ENCODE measurements around the gene PTCH1. TPM values are rescaled to one million over a fixed set of nuclear protein-coding genes. Genes with fewer than 3 reads are reported as not detected.

PTCH1 gene
- total RNA-seq, 1 donor from 2014 or later = 57.9 TPM

- no peak for DNase-seq (ENCODE audit: low spot score)
These were observed 76.3 kb downstream of the PTCH1 start for GRCh38 chr9:95440447-95440846.

- no peak for DNase-seq (ENCODE audit: low spot score)
These were observed 78.0 kb downstream of the PTCH1 start for GRCh38 chr9:95438561-95439357.

GRCh38 chr9:95437559-95437958 lies 79.2 kb downstream of the PTCH1 start:
- DNase-seq (ENCODE audit: low spot score) = no peak

- no peak for DNase-seq (ENCODE audit: low spot score)
These were observed 80.4 kb downstream of the PTCH1 start for GRCh38 chr9:95436416-95436815.

- no peak for DNase-seq (ENCODE audit: low spot score)
These were observed 81.6 kb downstream of the PTCH1 start for GRCh38 chr9:95435074-95435728.

- DNase-seq (ENCODE audit: low spot score) = no peak
These were observed 82.4 kb downstream of the PTCH1 start for GRCh38 chr9:95434116-95435073.

GRCh38 chr9:95433096-95433819 lies 83.5 kb downstream of the PTCH1 start:
- no peak for DNase-seq (ENCODE audit: low spot score)

GRCh38 chr9:95431286-95431685 lies 85.5 kb downstream of the PTCH1 start:
- DNase-seq (ENCODE audit: low spot score) = no peak

- DNase-seq (ENCODE audit: low spot score) = no peak
These were observed 86.7 kb downstream of the PTCH1 start for GRCh38 chr9:95429948-95430620.

GRCh38 chr9:95429096-95429495 lies 87.7 kb downstream of the PTCH1 start:
- no peak for DNase-seq (ENCODE audit: low spot score)

- DNase-seq (ENCODE audit: low spot score) = no peak
These were observed 90.7 kb downstream of the PTCH1 start for GRCh38 chr9:95425910-95426551.

- DNase-seq (ENCODE audit: low spot score) = no peak
These were observed 94.1 kb downstream of the PTCH1 start for GRCh38 chr9:95422650-95423049.

- no peak for DNase-seq (ENCODE audit: low spot score)
These were observed 96.3 kb downstream of the PTCH1 start for GRCh38 chr9:95420518-95420917.

- no peak for DNase-seq (ENCODE audit: low spot score)
These were observed 97.3 kb downstream of the PTCH1 start for GRCh38 chr9:95419444-95419843.

- no peak for DNase-seq (ENCODE audit: low spot score)
These were observed 101.6 kb downstream of the PTCH1 start for GRCh38 chr9:95415158-95415557.

- no peak for DNase-seq (ENCODE audit: low spot score)
These were observed 103.0 kb downstream of the PTCH1 start for GRCh38 chr9:95413793-95414192.

- DNase-seq (ENCODE audit: low spot score) = no peak
These were observed 105.5 kb downstream of the PTCH1 start for GRCh38 chr9:95411054-95411892.

GRCh38 chr9:95409650-95410426 lies 106.9 kb downstream of the PTCH1 start:
- no peak for DNase-seq (ENCODE audit: low spot score)

GRCh38 chr9:95407524-95407923 lies 109.2 kb downstream of the PTCH1 start:
- DNase-seq (ENCODE audit: low spot score) = no peak
